ENCODE measurements around the gene UBAC1.
"Not testable (repeated sequence)": the region's sequence is repeated elsewhere in the genome, so short reads cannot be mapped to it uniquely, and the experiment has no call there.

The UBAC1 gene

DNA sequence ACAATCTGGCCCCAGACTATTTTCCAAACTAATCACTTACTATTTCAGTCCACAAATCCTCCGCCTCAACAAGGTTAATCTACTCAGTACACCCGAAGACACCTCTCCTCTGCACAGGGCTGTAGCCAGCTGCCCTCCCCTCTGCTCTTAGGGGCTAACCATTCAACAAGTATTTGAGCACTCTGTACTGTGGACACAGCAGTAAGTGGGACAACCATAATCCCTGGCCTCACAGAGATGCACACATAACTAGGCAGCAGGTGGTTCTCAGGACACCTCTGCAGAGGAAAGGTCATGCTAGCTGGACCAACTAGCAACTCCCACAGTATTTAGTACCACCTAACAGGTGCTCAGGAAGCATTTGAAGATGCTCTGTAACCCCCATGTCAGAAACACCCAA, 59.3 kb downstream of the UBAC1 start:
- Mint-ChIP-seq H3K9me3 (peaks cover 8 to 15% of the 10 kb centered on the region in 2 donors), H3K4me3 (no peak overlapping the region), H3K27ac (no peak overlapping the region), H3K27me3 (no peaks in the 10 kb centered on the region), H3K4me1 (peaks cover 64% of the 10 kb centered on the region)
- ATAC-seq (no peak), DNase-seq (no peak)

GRCh38 chr9:135901031-135901758, 60.0 kb downstream of the UBAC1 start:
- no peak for DNase-seq
- peak overlapping the region in 1 of 2 donors; percentile 64 for H3K27ac Mint-ChIP-seq
- peaks cover 8 to 15% of the 10 kb centered on the region in 2 donors for H3K9me3 Mint-ChIP-seq
- no peak overlapping the region for H3K4me3 Mint-ChIP-seq
- no peak for ATAC-seq
- H3K4me1 Mint-ChIP-seq, result peaks cover 69% of the 10 kb centered on the region
- no peaks in the 10 kb centered on the region for H3K27me3 Mint-ChIP-seq

DNA sequence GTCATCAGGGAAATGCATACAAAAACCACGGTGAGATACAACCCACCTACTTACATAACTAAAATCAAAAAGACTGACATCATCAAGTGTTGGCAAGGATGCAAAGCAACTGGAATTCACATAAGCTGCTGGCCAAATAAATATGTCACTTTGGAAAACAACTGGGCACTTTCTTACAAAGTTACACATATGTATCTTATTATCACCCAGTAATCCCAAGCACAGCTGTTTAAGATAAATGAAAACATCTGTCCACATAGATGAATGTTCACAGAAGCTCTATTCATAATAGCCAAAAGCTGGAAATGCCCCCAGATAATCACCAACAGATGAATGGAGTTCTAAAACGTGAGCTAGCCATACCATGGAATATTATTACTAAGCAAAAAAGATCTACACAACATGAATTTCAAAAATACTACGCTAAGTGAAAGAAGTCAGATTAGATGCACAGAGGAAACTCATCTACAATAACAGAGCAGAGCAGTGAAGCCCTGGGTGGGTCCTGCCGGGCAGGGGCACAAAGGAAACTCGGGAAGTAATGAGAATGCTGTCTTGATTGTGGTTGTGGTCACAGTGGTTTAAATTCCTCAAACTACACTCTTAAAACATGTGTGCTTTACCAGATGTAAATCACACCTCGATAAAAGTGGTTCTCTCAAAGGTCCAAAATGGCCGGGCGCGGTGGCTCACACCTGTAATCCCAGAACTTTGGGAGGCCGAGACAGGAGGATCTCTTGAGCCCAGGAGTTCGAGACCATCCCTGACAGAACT, 62.4 kb downstream of the UBAC1 start:
- peaks cover 13 to 22% of the 10 kb centered on the region in 2 donors for H3K9me3 Mint-ChIP-seq
- H3K4me3 Mint-ChIP-seq, result peak overlapping the region in 1 of 2 donors; percentile 36
- peaks cover 66% of the 10 kb centered on the region for H3K4me1 Mint-ChIP-seq
- peak; percentile 31 for ATAC-seq
- H3K27ac Mint-ChIP-seq, result no peak overlapping the region
- no peaks in the 10 kb centered on the region for H3K27me3 Mint-ChIP-seq
- DNase-seq, result no peak

- H3K27me3 Mint-ChIP-seq, result no peaks in the 10 kb centered on the region
- peaks cover 79% of the 10 kb centered on the region for H3K4me1 Mint-ChIP-seq
- no peak overlapping the region for H3K27ac Mint-ChIP-seq
- ATAC-seq (no peak), DNase-seq (no peak)
- H3K4me3 Mint-ChIP-seq, result no peak overlapping the region
- peaks cover 13 to 22% of the 10 kb centered on the region in 2 donors for H3K9me3 Mint-ChIP-seq
These were observed 64.5 kb downstream of the UBAC1 start for GRCh38 chr9:135896626-135897025.

DNA sequence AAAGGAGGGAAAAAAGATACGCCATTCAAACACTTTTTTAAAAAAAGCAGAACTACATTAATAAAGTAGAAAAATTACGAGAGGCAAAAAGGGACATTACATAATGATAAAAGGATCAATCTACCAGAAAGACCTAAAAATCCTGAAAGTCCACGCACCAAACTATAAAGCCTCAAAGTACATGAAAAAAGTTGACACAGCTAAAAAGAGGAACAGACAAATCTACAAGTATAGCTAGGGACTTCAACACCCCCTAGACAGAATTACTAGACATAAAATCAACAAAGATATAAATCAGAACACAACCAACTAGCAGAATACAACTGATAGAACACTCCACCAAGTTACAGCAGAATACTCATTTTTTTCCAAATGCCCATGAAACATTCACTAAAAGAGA, 65.0 kb downstream of the UBAC1 start:
- peaks cover 79% of the 10 kb centered on the region for H3K4me1 Mint-ChIP-seq
- H3K9me3 Mint-ChIP-seq, result peaks cover 13 to 22% of the 10 kb centered on the region in 2 donors
- no peak for ATAC-seq
- no peak overlapping the region for H3K4me3 Mint-ChIP-seq
- no peak overlapping the region for H3K27ac Mint-ChIP-seq
- no peak for DNase-seq
- H3K27me3 Mint-ChIP-seq, result no peaks in the 10 kb centered on the region

- Mint-ChIP-seq H3K27me3 (no peaks in the 10 kb centered on the region), H3K27ac (no peak overlapping the region), H3K4me3 (no peak overlapping the region), H3K4me1 (peaks cover 84% of the 10 kb centered on the region), H3K9me3 (peaks cover 13 to 22% of the 10 kb centered on the region in 2 donors)
- ATAC-seq (no peak), DNase-seq (no peak)
These were observed 65.8 kb downstream of the UBAC1 start for GRCh38 chr9:135895202-135895848.

DNA sequence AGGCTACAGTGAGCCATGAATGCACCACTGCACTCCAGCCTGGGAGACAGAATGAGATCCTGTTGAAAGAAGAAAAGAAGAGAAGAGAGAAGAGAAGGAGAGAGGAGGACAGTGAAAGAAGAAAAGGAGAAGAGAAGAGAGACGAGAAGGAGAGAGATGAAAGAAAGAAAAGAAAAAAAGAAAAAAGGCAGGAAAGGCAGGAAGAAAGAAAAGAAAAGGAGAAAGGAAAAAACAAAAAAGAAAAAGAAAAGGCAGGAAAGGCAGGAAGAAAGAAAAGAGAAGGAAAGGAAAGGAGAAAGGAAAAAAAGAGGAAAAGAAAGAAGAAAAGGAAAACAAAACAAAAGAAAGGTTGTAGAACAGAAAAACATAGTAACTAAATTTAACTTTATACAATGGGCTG, 68.1 kb downstream of the UBAC1 start:
- Mint-ChIP-seq H3K4me3 (no peak overlapping the region), H3K9me3 (peaks cover 5 to 7% of the 10 kb centered on the region in 2 donors), H3K27me3 (no peaks in the 10 kb centered on the region), H3K4me1 (peaks cover 87% of the 10 kb centered on the region), H3K27ac (peak overlapping the region; percentile 2 to 49)
- ATAC-seq, result no peak
- no peak for DNase-seq

DNA sequence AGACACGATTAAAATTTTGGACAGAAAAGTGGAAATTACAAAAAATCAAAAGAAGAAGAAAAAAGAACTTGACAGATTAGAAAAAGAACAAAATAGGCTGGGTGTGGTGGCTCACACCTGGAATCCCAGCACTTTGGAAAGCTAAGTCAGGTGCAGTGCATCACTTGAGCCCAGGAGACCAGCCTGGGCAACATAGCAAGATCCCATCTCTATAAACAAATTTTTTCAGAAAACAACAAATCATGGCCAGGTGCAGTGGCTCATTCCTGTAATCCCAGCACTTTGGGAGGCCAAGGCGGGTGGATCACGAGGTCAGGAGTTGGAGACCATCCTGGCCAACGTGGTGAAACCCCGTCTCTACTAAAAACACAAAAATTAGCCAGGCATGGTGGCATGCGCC, 68.8 kb downstream of the UBAC1 start:
- DNase-seq, ATAC-seq, H3K9me3 Mint-ChIP-seq, H3K4me3 Mint-ChIP-seq, H3K27me3 Mint-ChIP-seq, H3K27ac Mint-ChIP-seq: not testable (repeated sequence)
- H3K4me1 Mint-ChIP-seq, result peaks cover 87% of the 10 kb centered on the region

- Mint-ChIP-seq H3K27ac (no peak overlapping the region), H3K4me3 (no peak overlapping the region)
- ATAC-seq, result no peak
These were observed 70.0 kb downstream of the UBAC1 start for GRCh38 chr9:135891027-135891631.

DNA sequence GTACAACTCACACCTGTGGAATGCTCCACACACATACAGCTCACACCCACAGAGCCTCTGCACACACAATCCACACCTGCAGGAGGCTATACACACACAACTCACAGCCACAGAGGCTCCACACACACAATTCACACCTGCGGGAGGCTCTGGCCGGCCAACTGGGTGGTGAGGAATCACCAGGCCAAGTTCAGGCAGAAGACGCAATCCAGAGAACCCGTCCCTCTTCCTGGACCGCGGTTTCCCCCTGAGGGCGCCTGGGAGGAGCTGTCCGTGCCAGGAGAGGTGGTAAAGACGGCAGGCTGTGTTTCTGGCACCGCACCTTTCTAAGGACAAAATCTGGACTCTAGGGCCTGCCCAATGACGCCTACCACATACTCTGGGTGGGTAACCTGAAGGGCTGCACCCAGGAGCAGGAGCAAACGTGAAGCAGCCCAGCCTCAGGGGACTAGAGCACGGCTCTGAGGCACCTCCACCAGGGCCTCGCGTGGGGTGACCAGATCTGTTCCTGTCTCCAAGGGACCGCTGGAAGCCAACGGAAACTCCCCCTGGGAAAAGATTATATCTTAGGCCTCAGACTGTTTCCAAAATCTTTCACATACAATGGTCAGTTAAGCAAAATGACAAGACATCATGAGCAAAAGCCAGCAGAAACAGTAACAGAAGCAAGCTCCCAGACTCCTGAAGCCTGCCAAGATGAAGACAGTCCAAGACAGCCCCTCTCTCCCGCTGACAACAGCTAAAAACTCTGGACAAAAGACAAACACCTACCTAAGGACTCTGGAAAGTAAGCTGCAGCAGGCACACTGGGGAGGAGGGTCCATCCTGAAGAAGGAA, 70.8 kb downstream of the UBAC1 start:
- peaks cover 92% of the 10 kb centered on the region for H3K4me1 Mint-ChIP-seq
- ATAC-seq (no peak), DNase-seq (no peak)
- no peaks in the 10 kb centered on the region for H3K27me3 Mint-ChIP-seq
- H3K4me3 Mint-ChIP-seq, result no peak overlapping the region
- H3K27ac Mint-ChIP-seq, result no peak overlapping the region
- peaks cover 5 to 7% of the 10 kb centered on the region in 2 donors for H3K9me3 Mint-ChIP-seq

More at GRCh38 chr9:135891027-135891631, 70.0 kb downstream of the UBAC1 start:
- Mint-ChIP-seq H3K4me1 (peaks cover 91% of the 10 kb centered on the region), H3K27me3 (no peaks in the 10 kb centered on the region), H3K9me3 (peaks cover 5 to 7% of the 10 kb centered on the region in 2 donors)
- DNase-seq, result no peak

GRCh38 chr9:135889564-135890189, 71.5 kb downstream of the UBAC1 start:
- H3K9me3 Mint-ChIP-seq, result peaks cover under 1 to 1% of the 10 kb centered on the region in 2 donors
- no peak for DNase-seq
- no peak for ATAC-seq
- peaks cover 91% of the 10 kb centered on the region for H3K4me1 Mint-ChIP-seq
- no peaks in the 10 kb centered on the region for H3K27me3 Mint-ChIP-seq
- no peak overlapping the region for H3K4me3 Mint-ChIP-seq
- H3K27ac Mint-ChIP-seq, result no peak overlapping the region

DNA sequence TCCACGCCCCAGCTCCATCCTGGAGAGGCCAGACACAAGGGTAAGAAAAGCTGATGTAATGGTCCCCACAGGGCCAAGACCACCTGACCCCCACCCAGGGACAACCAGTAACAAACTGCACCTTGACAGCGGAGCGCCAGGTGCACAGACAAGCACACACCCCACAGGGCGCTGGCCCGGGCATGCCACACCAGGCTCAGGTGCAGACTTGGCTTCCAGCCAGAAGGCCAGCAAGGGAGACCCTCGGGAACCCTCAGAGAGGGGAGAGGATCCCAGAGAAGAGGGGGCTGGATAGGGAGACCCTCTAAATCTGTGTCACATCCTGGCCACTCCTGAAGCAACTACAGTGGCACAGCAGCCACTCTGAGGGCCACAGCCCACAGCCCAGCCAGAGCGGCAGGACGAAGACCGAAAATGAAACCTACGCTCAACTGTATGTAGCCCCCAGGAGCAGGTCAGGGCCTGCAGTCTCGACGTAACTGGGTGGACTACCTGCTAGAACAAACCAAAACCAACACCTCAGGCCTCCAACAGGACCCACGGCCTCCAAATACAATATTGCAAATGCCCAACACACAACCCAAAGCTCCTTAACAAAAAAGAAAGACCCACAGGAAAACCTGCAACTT, 72.3 kb downstream of the UBAC1 start:
- H3K27me3 Mint-ChIP-seq, result no peaks in the 10 kb centered on the region
- no peak for ATAC-seq
- no peak for DNase-seq
- no peak overlapping the region for H3K4me3 Mint-ChIP-seq
- no peaks in the 10 kb centered on the region for H3K9me3 Mint-ChIP-seq
- no peak overlapping the region for H3K27ac Mint-ChIP-seq
- H3K4me1 Mint-ChIP-seq, result peaks cover 92% of the 10 kb centered on the region

DNA sequence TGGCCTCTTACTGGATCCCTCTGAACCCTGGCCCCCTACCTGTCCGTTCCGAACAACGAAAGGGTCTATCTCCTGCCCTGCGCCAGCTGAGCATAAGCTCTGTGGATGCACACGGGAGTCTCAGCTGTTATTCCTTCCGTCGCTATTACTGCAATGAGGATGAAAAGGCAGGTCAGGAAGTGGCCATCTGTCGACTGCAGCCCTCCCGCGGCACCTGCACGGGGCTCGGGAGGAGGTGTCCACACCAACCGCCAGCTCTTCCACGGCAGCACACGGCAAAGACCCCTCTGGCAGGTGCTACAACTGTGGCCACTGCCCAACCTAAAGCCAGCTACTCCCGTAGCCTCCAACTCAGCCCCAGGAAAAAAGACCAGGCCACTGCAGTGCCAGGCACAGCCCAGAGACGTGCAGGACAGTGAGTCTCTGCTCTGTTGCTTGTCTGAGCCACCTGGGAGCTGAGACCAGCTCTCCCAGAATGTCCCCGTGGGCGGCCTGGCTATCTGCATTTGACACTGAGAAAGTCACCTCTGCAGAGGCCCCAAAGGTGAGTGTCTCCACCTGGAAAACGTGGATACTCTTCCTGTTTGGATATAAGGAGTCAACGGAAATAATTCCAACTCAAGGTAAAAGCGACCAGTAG, 72.9 kb downstream of the UBAC1 start:
- DNase-seq (no peak), ATAC-seq (no peak)
- Mint-ChIP-seq H3K9me3 (no peaks in the 10 kb centered on the region), H3K27me3 (no peaks in the 10 kb centered on the region), H3K4me3 (peak overlapping the region in 1 of 2 donors; percentile 78), H3K4me1 (peaks cover 88% of the 10 kb centered on the region), H3K27ac (no peak overlapping the region)
